IMR-90 (cell line): ENCODE data around the gene RALGPS1. TPM values are rescaled to one million over a fixed set of nuclear protein-coding genes. Genes with fewer than 3 reads are reported as not detected.

ENCODE experiments used
- ATAC-seq: fragments of 200-7000 bp; cut with Tn5 transposase; 2 replicates; pipeline ENCODE4 v1.9.1; 2020; ENCODE audit warnings: low read depth, mild to moderate bottlenecking, moderate library complexity
- BruUV-seq: library from RNA; stranded (reverse); fragments of 400-500 nt; replicated peaks from 2 replicates; lab custom pipeline; 2021; lab: Mats Ljungman, UMichigan
- CTCF ChIA-PET: fragments of 300-600 bp; formaldehyde crosslinking; extraction: SDS; loops from one replicate; lab custom pipeline; 2021; ENCODE audit warnings: antibody characterized with exemption; lab: Yijun Ruan, JAX
- POLR2A ChIA-PET: fragments of 300-600 bp; sonication (Branson Sonifier 250); formaldehyde crosslinking; loops from one replicate; lab custom pipeline; 2022; ENCODE audit warnings: antibody characterized with exemption; ENCODE audit not compliant: unreplicated experiment; lab: Charles Lee
- DNase-seq: peaks from one replicate; pipeline ENCODE4 v3.0.0; 2013
- H2AFZ ChIP-seq: replicated peaks from 2 replicates; pipeline ENCODE3; 2013; ENCODE audit warnings: low read length, mild to moderate bottlenecking; ENCODE audit not compliant: poor library complexity
- H2AK5ac ChIP-seq: 2 replicates; pipeline ENCODE4 v1.6.1; 2013; ENCODE audit warnings: low read depth, low read length, inconsistent platforms
- H2AK9ac ChIP-seq: replicated peaks from 2 replicates; pipeline ENCODE3; 2013; ENCODE audit warnings: mild to moderate bottlenecking, low read depth, low read length, moderate library complexity; ENCODE audit not compliant: poor library complexity
- H2BK120ac ChIP-seq: 2 replicates; pipeline ENCODE4 v1.6.1; 2013; ENCODE audit warnings: low read depth, low read length, inconsistent platforms
- H2BK15ac ChIP-seq: 3 replicates; pipeline ENCODE4 v1.6.1; 2013; ENCODE audit warnings: low read depth, low read length, inconsistent platforms
- H2BK20ac ChIP-seq: 2 replicates; pipeline ENCODE4 v1.6.1; 2013; ENCODE audit warnings: low read depth, mild to moderate bottlenecking, inconsistent platforms, low read length, moderate library complexity
- H2BK5ac ChIP-seq: 2 replicates; pipeline ENCODE4 v1.6.1; 2013; ENCODE audit warnings: mild to moderate bottlenecking, low read depth, low read length, inconsistent platforms; ENCODE audit not compliant: poor library complexity, severe bottlenecking
- H3K14ac ChIP-seq: replicated peaks from 2 replicates; pipeline ENCODE4 v1.6.1; 2013; ENCODE audit warnings: low read depth, low read length, inconsistent platforms
- H3K18ac ChIP-seq: 2 replicates; pipeline ENCODE4 v1.6.1; 2013; ENCODE audit warnings: low read depth, low read length, control low read depth
- H3K23ac ChIP-seq: 2 replicates; pipeline ENCODE4 v1.6.1; 2013; ENCODE audit warnings: low read depth, low read length, inconsistent platforms
- H3K27ac ChIP-seq: 2 replicates; pipeline ENCODE4 v1.5.1; 2013; ENCODE audit warnings: mild to moderate bottlenecking, control low read depth, low read length; ENCODE audit not compliant: insufficient read depth
- H3K27me3 ChIP-seq: 2 replicates; pipeline ENCODE4 v1.6.1; 2013; ENCODE audit warnings: low read length; ENCODE audit not compliant: control insufficient read depth, insufficient read depth
- H3K36me3 ChIP-seq: 2 replicates; pipeline ENCODE4 v1.6.1; 2013; ENCODE audit warnings: low read length, mixed read lengths; ENCODE audit not compliant: control insufficient read depth, insufficient read depth
- H3K4ac ChIP-seq: 2 replicates; pipeline ENCODE4 v1.6.1; 2013; ENCODE audit warnings: low read depth, low read length, inconsistent platforms
- H3K4me1 ChIP-seq: 2 replicates; pipeline ENCODE4 v1.6.1; 2013; ENCODE audit warnings: low read length, mixed read lengths; ENCODE audit not compliant: control insufficient read depth, insufficient read depth
- H3K4me2 ChIP-seq: 2 replicates; pipeline ENCODE4 v1.6.1; 2013; ENCODE audit warnings: low read depth, mild to moderate bottlenecking, control low read depth, low read length, moderate library complexity
- H3K4me3 ChIP-seq: 2 replicates; pipeline ENCODE4 v1.5.1; 2013; ENCODE audit warnings: low read depth, mild to moderate bottlenecking, control low read depth, low read length, moderate library complexity; ENCODE audit not compliant: insufficient read depth
- H3K56ac ChIP-seq: 2 replicates; pipeline ENCODE4 v1.6.1; 2013; ENCODE audit warnings: low read length, inconsistent platforms; ENCODE audit not compliant: insufficient read depth; ENCODE audit errors: extremely low read depth
- H3K79me1 ChIP-seq, 2 experiments: 2 replicates each; pipeline ENCODE4 v1.6.1; 2013; ENCODE audit warnings: low read length in 2 of 2, inconsistent platforms in 1 of 2, low read depth in 1 of 2
- H3K9ac ChIP-seq: 2 replicates; pipeline ENCODE4 v1.6.1; 2013; ENCODE audit warnings: low read depth, low read length, control low read depth
- H3K9me1 ChIP-seq: 2 replicates; pipeline ENCODE4 v1.6.1; 2013; ENCODE audit warnings: low read length, inconsistent platforms; ENCODE audit not compliant: insufficient read depth
- H3K9me3 ChIP-seq: 2 replicates; pipeline ENCODE4 v1.6.1; 2013; ENCODE audit warnings: low read length; ENCODE audit not compliant: control insufficient read depth, insufficient read depth
- H4K20me1 ChIP-seq: 2 replicates; pipeline ENCODE4 v1.6.1; 2013; ENCODE audit warnings: low read length, inconsistent platforms; ENCODE audit not compliant: insufficient read depth
- H4K5ac ChIP-seq: 2 replicates; pipeline ENCODE4 v1.6.1; 2013; ENCODE audit warnings: mild to moderate bottlenecking, low read depth, low read length, control low read depth
- H4K8ac ChIP-seq, 2 experiments: 2 replicates each; pipeline ENCODE4 v1.6.1; 2013; ENCODE audit warnings: low read depth in 2 of 2, low read length in 2 of 2, control low read depth in 1 of 2, inconsistent platforms in 1 of 2
- H4K91ac ChIP-seq: 2 replicates; pipeline ENCODE4 v1.6.1; 2013; ENCODE audit warnings: low read depth, low read length, inconsistent platforms; ENCODE audit not compliant: insufficient read depth
- BHLHE40 ChIP-seq: fragments of 150-350 bp; IDR thresholded peaks from 2 replicates; pipeline ENCODE4 v1.6.1; 2016; ENCODE audit warnings: mild to moderate bottlenecking, low read depth, low read length
- CEBPB ChIP-seq: IDR thresholded peaks from 2 replicates; pipeline ENCODE4 v1.6.1; 2012; ENCODE audit warnings: low read depth, low read length, improper control_type of control experiment
- CHD1 ChIP-seq: IDR thresholded peaks from 2 replicates; pipeline ENCODE4 v1.6.1; 2012; ENCODE audit warnings: low read depth, low read length, improper control_type of control experiment
- CTCF ChIP-seq: conservative IDR thresholded peaks from 2 replicates; pipeline ENCODE4 v1.5.1; 2012; ENCODE audit warnings: mild to moderate bottlenecking, low read depth, low read length, improper control_type of control experiment
- FOS ChIP-seq: fragments of 150-350 bp; IDR thresholded peaks from 2 replicates; pipeline ENCODE4 v1.6.1; 2016; ENCODE audit warnings: low read depth, low read length
- MAFK ChIP-seq: IDR thresholded peaks from 2 replicates; pipeline ENCODE4 v1.6.1; 2012; ENCODE audit warnings: low read depth, low read length, improper control_type of control experiment
- MAZ ChIP-seq: IDR thresholded peaks from 2 replicates; pipeline ENCODE4 v1.6.1; 2012; ENCODE audit warnings: low read depth, mild to moderate bottlenecking, low read length, improper control_type of control experiment, moderate library complexity, borderline replicate concordance
- MXI1 ChIP-seq: IDR thresholded peaks from 2 replicates; pipeline ENCODE4 v1.6.1; 2012; ENCODE audit warnings: low read depth, mild to moderate bottlenecking, low read length, moderate library complexity, borderline replicate concordance
- NFE2L2 ChIP-seq: fragments of 150-350 bp; IDR thresholded peaks from 2 replicates; pipeline ENCODE4 v1.6.1; 2016; ENCODE audit warnings: low read depth, mild to moderate bottlenecking, low read length
- POLR2A ChIP-seq: IDR thresholded peaks from 2 replicates; pipeline ENCODE4 v1.6.1; 2012; ENCODE audit warnings: mild to moderate bottlenecking, low read depth, low read length
- RAD21 ChIP-seq: IDR thresholded peaks from 2 replicates; pipeline ENCODE4 v1.6.1; 2012; ENCODE audit warnings: low read length, improper control_type of control experiment
- RCOR1 ChIP-seq: IDR thresholded peaks from 2 replicates; pipeline ENCODE4 v1.6.1; 2012; ENCODE audit warnings: mild to moderate bottlenecking, low read length, improper control_type of control experiment; ENCODE audit not compliant: insufficient replicate concordance
- RFX5 ChIP-seq: IDR thresholded peaks from 2 replicates; pipeline ENCODE4 v1.8.0; 2012; ENCODE audit warnings: low read depth, mild to moderate bottlenecking, low read length, moderate library complexity
- SMC3 ChIP-seq: fragments of 150-350 bp; IDR thresholded peaks from 2 replicates; pipeline ENCODE4 v1.6.1; 2016; ENCODE audit warnings: low read depth, mild to moderate bottlenecking, antibody characterized with exemption, low read length, moderate library complexity
- USF2 ChIP-seq: fragments of 150-350 bp; IDR thresholded peaks from 2 replicates; pipeline ENCODE4 v1.6.1; 2017; ENCODE audit warnings: mild to moderate bottlenecking, antibody characterized with exemption, low read length, low read depth
- WGBS, 2 experiments: methylation state at CpG; one replicate each; pipeline versions ENCODE4 v1.1.5 to v1.1.7; 2013; ENCODE audit warnings: missing lambda C conversion rate in 2 of 2; ENCODE audit not compliant: insufficient read length in 1 of 2; ENCODE audit errors: extremely low coverage in 2 of 2; 5-methylcytosine and 5-hydroxymethylcytosine counted together
- dilution Hi-C: fragments of 300-500 bp; cut with HindIII; formaldehyde crosslinking; loops from one replicate; pipeline ENCODE4 v1.14.3; 2018; ENCODE audit warnings: low sequenced_read_pairs; ENCODE audit not compliant: unreplicated experiment
- in situ Hi-C: fragments of 300-500 bp; cut with MboI; formaldehyde crosslinking; loops from 3 replicates; pipeline ENCODE4 v1.14.3; 2019; ENCODE audit warnings: low sequenced_read_pairs, inconsistent platforms, mixed read lengths
- intact Hi-C: fragments of 100-400 bp; cut with micrococcal nuclease; formaldehyde crosslinking; loops from 2 replicates; pipeline ENCODE4 v1.10.0; 2022
- polyA plus RNA-seq, 3 experiments: library from polyadenylated mRNA; depleted of rRNA; stranded (reverse); fragments of >200 nt; gene quantifications; 2 replicates each; pipeline ENCODE4 v1.2.3, GENCODE V29; 2012; ENCODE audit warnings: low replicate concordance in 1 of 3
- total RNA-seq: library from RNA; depleted of rRNA; stranded (reverse); fragments of >200 nt; gene quantifications from 2 replicates; pipeline ENCODE4 v1.2.3, GENCODE V29; 2012
- TF ChIP-seq, protein P1 (sequence below): fragments of 150-350 bp; IDR thresholded peaks from 2 replicates; pipeline ENCODE4 v1.6.1; 2016; ENCODE audit warnings: low read depth, mild to moderate bottlenecking, low read length, moderate library complexity, borderline replicate concordance

Gene RALGPS1
- total and polyA plus RNA-seq, 2 of the 4 experiments (the other 2 are of a cell fraction), result 0.90 to 2.8 TPM

- no peak overlapping the region for H4K91ac ChIP-seq
- ATAC-seq, result no peak
- no peaks in the 10 kb centered on the region for H3K9me3 ChIP-seq
- no peaks in the 10 kb centered on the region for H3K36me3 ChIP-seq
- no peak overlapping the region for H3K4me2 ChIP-seq
- no peak overlapping the region for H3K23ac ChIP-seq
- peaks cover 2% of the 10 kb centered on the region; the same call in 1 of the 2 replicates for H3K4me1 ChIP-seq
- H3K9me1 ChIP-seq, result 0 out of 2 replicates have a peak, but pooled peaks cover 2% of the 10 kb centered on the region
- H3K27me3 ChIP-seq, result peaks cover 2% of the 10 kb centered on the region; the same call in 1 of the 2 replicates
- no TSS peak for BruUV-seq
- H3K9ac ChIP-seq, result no peak overlapping the region
- no peak overlapping the region for H3K18ac ChIP-seq
- no peak overlapping the region for H2BK5ac ChIP-seq
- H3K14ac ChIP-seq, result no peak overlapping the region
- no peaks in the 10 kb centered on the region for H4K20me1 ChIP-seq
- H2BK20ac ChIP-seq, result no peak overlapping the region
- H4K8ac ChIP-seq, result no peak overlapping the region
- in situ Hi-C loops, result no loop called here
- no peak overlapping the region for H2AK5ac ChIP-seq
- ChIA-PET POLR2A (no interaction called here), CTCF (no interaction called here)
- no peak overlapping the region for H3K4me3 ChIP-seq
- no peak for DNase-seq
- H4K5ac ChIP-seq, result no peak overlapping the region
- dilution Hi-C loops, result no loop called here
- H2AFZ ChIP-seq, result no peak overlapping the region
- intact Hi-C loops, result no loop called here
- H3K79me1 ChIP-seq, result no peaks in the 10 kb centered on the region
- no peak overlapping the region for H3K4ac ChIP-seq
- no peak overlapping the region for H2BK120ac ChIP-seq
- no peak overlapping the region for H2AK9ac ChIP-seq
- no peak for TF ChIP-seq NFE2L2
- no peak for TF ChIP-seq RAD21
- TF ChIP-seq CTCF, result no peak
- no peak for TF ChIP-seq USF2
- no peak for TF ChIP-seq BHLHE40
- no peak for TF ChIP-seq RCOR1
- TF ChIP-seq, protein P1, sequence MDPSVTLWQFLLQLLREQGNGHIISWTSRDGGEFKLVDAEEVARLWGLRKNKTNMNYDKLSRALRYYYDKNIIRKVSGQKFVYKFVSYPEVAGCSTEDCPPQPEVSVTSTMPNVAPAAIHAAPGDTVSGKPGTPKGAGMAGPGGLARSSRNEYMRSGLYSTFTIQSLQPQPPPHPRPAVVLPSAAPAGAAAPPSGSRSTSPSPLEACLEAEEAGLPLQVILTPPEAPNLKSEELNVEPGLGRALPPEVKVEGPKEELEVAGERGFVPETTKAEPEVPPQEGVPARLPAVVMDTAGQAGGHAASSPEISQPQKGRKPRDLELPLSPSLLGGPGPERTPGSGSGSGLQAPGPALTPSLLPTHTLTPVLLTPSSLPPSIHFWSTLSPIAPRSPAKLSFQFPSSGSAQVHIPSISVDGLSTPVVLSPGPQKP, result no peak
- no peak for TF ChIP-seq MXI1
- TF ChIP-seq SMC3, result no peak
- no peak for TF ChIP-seq MAZ
- TF ChIP-seq CHD1, result no peak
- TF ChIP-seq FOS, result no peak
- no peak for TF ChIP-seq MAFK
- no peak for TF ChIP-seq CEBPB
- no peak for TF ChIP-seq RFX5
- TF ChIP-seq POLR2A, result no peak
- no peak overlapping the region for H2BK15ac ChIP-seq
- no peak overlapping the region for H3K56ac ChIP-seq
- H3K27ac ChIP-seq, result no peak overlapping the region
- WGBS, 2 experiments, result no CpG with 5 or more reads among the region's 1 CpG
These were observed 93.5 kb downstream of the RALGPS1 start for GRCh38 chr9:127008076-127008475.
